NCI-H446 treated with DMSO at 0.1 percent for 48 hours (cell line): ENCODE measurements around the gene SMIM34.
"Not testable (repeated sequence)": the region's sequence is repeated elsewhere in the genome, so short reads cannot be mapped to it uniquely, and the experiment has no call there.

Experiments
- DNase-seq: peaks from one replicate; lab custom pipeline; 2025; lab: John Stamatoyannopoulos, UW

SMIM34 gene, protein sequence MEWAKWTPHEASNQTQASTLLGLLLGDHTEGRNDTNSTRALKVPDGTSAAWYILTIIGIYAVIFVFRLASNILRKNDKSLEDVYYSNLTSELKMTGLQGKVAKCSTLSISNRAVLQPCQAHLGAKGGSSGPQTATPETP

DNA sequence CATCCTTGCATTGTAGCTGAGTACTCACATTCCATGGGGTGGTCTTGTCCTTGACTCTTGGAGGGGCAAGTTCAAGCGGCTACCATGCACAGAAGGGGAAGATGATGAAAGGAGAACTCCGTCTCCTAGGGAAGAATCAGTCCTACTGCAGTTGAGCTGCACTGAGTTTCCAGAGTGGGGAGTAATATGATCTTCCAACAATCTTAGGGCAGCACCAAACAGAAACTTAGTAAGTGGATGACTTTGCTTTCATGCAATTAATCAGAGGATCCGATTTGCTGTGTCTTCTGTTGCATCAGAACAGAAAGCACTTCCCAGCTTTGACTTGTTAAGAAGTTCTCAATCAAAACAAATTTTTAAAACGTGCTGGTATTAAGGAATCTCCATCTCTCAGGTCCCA is at the start of gene SMIM34:
TSS of gene SMIM34 (minus strand) at position 147 of the 400 bp plus-strand sequence. CDS start at position 35, 112 bp downstream.
- DNase-seq, result not testable (repeated sequence)

DNA sequence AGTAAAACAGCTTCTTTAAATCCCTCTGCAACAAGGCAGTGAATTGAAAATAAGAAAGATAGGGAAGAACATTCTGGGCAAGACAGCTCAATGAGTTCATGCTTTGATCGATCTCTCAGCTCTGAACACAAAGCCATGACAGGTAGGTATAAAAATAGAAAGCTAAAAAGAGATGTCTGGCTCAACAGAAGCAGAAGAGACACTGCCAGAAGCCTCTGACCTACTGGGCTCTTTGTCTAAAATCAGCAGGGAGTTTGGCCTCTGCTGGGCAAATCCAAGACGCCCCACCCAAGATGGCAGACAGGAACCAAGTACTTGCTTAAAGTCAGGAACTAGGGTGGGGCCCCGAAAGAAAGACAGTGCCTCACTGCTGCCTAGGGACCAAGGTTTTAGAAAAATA is 43.6 kb upstream of the SMIM34 start:
- not testable (repeated sequence) for DNase-seq

DNA sequence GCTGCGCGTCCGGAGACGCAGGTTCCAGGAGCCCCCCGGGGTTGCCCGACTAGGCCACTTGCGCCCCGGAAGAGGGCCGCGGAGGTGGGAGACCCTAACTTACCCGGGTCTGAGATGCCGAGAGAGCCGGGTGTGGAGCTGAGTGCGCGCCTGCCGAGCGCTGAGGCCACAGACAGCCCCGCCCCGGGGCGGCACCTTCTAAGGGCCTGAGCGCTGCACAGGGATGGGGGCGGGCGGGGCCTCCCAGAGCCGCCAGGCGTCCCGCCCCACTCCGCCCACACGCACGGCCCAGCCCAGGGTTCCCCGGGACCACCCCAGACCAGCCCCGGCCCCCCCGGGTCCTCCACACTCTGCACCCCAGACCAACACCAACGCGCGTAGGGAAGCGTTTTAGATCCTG is 35.7 kb upstream of the SMIM34 start:
- DNase-seq, result not testable (repeated sequence)

DNA sequence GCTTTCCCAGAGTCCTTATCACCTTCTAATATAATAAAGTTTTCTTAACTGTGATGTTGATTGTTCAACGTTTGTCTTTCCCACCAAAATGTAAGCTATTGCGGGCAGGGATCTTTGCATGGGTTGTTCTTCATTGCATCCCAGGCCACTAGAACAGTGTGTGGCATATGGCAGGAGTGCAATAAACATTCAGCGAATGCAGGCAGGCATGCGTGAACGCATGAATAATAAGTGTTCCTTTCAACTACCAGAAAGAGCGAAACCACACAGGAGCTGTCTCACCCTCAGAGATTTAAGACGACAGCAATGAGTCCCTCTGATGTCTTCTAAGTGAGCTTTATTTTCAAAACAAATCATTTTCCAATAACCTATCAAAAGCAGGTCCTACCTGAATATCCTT is 34.5 kb upstream of the SMIM34 start:
- not testable (repeated sequence) for DNase-seq

DNA sequence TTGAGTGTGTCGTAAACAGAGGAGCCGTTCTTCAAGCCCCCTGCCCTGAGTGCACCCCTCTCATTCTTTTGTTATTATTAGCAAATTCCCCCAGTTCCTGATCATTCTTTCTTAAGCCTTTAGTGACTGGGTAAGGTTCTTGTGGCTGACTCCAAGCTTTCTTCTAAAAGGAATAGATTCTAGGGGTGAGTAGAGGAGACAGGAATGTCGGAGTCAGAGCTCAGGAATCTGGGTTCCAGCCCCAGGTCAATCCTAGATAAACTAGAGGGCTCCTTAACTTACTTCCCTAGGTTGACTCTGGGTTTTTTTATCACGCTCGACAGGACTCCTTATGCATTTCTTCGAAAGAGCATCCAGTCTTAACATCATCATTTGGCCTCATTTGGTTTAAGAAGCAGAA is 32.4 kb upstream of the SMIM34 start:
- not testable (repeated sequence) for DNase-seq

DNA sequence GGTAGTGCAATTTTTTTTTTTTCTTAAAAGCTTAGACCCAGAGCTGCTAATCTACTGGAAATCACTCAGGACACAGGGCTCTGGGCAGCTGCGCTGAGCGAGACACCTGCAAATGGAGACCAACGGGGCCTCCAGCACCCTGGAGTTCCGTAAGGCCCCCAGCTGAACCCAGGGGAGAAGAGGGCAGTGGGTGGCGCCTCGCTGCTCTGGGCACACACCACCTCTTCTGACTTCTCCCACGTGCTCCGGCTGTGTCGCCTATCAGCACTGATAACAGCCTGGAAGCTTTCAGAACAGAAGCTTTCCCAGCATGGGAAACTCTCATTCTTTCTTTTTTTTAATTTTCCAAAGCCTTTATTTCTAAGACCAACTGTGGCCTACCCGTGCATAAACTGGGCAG is 31.9 kb upstream of the SMIM34 start:
- DNase-seq, result not testable (repeated sequence)

DNA sequence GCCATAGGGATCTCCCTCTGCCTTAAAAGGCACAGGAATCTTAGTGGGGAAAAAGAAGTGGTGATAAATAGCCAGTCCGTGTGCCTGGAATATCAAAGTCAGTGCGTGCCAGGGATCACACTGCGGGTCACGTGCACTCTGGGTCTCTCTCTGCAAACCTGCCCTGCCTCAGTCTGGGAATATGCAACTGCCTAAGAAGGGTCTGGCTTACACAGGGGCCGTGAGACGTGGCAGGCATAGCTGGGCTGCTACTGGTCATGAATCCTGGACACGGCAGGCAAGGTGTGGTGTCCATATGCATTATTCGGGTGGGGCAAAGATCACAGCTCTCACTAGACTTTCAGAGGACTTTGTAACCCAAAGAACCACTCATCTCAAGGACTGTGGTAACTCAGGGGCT is 23.3 kb upstream of the SMIM34 start:
- DNase-seq, result not testable (repeated sequence)

DNA sequence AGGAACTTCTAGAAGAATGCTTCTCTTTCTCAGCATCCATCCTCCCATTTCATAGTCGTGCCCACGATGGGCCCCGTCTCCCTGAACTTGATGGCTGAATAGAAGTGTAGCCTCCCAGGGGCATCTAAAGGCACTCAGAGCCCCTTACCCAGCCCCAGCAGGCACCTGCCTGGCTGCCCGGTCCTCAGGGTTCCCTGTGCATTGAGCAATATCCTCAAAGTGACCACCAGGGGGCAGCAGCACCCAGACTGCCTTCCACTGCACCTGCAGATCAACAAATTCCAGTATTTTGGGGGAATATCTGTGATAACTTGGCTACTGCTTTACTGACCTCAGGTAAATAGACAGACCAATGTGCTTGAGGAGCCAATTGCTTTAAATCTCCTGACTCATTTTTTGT is 19.7 kb upstream of the SMIM34 start:
- not testable (repeated sequence) for DNase-seq

DNA sequence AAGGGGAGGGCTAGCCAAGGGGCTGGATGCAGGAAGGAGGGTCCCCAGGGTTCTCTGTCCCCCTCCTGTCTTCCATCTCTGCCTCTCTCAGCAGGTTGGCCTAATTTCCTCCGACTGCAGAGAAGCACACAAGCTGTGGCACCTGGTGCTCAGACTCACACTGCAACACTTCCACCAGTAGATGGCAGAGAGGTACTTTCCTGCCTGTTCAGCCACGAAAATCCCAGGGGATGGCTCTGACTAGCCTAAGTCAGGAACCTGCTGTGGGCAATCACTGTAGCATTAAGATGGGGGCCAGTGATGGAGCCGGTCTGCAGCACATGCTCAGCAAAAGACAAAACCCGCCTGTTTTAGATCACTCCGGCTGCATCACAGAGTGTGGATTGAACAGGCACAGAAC is 6.0 kb upstream of the SMIM34 start:
- not testable (repeated sequence) for DNase-seq

DNA sequence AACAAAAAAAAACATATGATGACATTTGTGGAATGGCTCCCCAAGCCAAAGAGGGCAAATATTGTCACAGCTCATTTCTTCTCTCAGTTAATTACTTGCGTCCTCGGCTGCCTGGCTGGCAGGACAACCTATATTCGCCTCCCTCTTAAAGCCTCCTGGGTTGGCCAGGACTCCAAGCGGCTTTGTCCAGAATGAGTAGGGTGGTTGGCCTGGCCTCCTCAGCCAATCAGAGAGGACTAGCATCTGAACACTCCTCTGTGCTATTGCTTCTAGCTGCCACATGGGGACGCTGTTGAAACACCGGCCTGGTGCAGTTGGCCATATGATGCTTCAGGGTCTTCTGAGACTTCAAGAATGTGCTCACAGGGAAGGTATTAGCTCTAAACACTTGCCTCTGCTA is 4.7 kb upstream of the SMIM34 start:
- not testable (repeated sequence) for DNase-seq

DNA sequence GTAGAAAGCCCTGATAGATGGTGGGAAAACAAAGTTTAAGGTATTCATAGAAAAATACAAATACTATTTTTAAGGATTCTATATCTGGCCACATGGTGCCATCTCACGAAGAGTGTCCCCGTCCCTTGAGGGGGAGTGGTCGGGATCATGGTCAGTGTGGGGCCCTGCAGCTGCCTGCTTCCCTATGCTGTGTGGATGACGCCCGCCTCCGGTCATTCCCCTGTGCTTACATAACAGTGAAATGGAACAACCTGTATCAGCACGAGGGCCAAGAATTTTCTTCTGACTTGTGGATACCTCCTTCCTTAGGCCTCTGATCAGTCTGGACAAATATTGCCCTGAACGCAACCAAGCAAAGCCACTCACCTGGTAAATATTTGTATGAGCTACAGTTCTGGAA is 3.6 kb upstream of the SMIM34 start:
- not testable (repeated sequence) for DNase-seq

DNA sequence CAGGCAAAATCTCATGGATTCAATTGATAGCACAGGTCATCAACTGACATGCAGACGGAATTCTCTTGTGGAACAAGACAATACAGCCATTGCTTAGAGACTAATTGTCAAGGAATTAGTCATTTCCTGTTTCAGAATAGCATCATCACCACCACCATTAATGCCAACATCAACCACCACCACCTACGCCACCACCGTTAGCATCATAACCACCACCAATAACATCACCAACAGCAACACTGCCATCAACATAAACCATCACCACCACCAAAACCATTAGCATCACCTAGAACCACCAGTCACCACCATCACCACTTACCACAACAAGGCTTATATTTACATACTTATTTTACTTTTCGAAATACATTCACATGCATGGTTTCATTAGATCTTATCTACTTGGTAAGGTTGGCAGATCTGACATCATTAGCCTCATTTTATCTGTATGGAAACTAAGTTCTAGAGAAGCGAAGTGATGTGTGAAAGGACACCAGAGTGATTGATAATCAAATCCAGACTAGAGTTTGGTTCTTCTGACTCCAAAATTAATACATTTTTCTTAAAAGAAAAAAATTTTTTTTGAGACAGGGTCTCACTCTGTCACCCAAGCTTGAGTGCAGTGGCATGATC is 6.2 kb downstream of the SMIM34 start:
- not testable (repeated sequence) for DNase-seq

DNA sequence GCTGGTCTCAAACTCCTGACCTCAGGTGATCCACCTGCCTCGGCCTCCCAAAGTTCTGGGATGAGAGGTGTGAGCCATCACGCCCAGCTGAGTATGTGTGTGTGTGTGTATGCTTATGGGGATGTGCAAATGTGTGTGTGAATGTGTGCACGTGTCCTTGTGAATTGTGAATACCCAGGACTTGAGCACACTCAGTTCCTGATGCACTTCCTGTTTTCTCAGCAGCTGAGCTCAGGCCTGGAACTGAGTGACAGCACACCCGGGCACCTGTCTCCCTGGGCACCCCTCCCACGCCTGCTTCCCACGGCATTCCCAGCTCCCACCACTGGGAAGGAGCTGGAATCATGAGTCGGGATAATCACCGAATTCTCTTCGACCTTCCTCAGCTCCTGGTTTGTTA is 16.5 kb downstream of the SMIM34 start:
- not testable (repeated sequence) for DNase-seq

DNA sequence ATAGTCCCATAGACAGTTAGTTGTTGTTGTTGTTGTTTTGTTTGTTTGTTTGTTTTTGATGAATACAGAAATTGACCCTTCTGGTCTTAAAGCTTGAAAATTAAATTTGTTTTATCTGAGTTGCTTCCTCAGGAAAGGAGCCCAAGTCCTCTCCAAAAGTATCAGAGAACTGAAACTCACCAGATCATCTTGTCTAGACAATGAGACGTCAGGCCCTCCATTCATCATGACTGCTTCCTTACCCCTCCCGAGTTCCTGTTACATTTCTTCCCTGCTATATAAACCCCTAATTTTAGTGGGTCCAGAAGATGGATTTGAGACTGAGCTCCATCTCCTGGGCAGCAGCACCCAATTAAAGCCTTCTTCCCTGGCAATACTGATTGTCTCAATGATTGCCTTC is 17.1 kb downstream of the SMIM34 start:
- DNase-seq, result not testable (repeated sequence)

DNA sequence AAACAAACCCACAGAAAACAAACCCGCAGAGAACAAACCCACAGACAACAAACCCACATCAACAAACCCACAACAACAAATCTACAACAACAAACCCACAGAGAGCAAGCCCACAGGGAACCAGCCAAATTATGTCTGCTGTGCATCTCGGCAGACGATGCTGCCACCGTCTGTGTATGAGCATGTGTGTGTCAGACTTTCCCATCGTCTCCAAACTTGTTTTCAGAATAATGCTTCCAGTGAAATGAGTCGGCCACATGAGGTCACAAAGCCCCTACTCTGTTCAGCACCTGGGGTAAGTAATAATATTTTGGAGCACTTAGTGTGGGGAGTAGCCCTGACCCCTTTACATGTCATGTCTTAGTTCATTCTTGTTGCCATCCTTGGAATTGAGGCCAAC is 17.6 kb downstream of the SMIM34 start:
- DNase-seq, result not testable (repeated sequence)

DNA sequence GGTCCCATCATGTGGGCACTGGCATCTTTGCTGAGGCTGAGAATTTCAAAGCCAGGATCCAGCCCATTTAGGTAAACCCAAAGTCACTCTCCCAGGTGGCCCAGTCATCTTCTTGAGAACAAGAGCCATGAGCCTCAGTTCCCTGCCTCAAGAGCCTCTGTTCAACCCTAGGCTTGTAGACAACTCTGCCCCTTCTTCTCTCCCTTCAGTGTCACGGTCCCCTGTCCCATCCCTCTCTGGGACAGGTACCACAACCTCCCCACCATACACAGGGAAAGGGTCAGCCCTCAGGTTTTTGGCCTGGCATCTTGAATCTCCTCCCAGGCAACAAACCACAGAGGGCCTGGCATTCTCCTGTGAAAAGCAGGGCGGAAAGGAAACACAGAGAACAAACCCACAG is 18.1 kb downstream of the SMIM34 start:
- not testable (repeated sequence) for DNase-seq

DNA sequence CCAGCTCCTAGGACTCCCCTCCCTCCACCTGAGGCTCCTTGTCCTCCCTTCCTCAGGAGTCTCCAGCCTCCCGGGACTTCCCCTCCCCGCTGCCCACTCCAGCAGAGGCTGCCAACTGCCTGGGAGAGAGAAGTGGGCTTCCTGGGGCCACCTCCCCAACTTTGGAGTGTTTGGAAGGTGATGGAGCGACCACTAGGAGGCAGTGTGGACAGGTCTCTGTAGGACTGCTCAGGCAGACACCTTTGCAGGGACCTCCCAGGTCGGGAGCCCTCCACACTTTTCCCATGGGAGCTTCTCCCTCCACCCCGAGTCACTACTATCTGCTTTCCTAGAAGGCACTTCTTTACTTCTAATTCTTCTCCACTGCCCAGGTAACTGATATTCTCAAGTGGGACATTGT is 19.0 kb downstream of the SMIM34 start:
- DNase-seq, result not testable (repeated sequence)

DNA sequence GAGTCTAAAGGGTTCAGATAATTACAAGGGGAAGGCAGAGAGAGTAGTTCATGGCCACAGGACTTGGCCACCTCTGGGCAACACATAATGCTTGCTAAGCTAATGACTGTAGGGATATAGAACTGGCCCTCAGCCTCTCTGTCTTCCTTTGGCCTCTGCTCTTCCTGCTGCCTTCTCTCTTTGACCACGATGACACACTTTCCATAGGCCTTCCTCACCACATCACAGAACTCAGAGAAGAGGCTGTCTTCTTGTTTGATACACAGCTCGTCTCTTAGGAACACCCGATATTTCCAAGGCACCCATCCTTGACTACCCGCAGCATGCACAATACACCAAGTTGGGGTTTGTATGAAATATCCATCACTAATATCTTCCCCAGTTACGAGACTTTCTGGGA is 23.2 kb downstream of the SMIM34 start:
- not testable (repeated sequence) for DNase-seq

DNA sequence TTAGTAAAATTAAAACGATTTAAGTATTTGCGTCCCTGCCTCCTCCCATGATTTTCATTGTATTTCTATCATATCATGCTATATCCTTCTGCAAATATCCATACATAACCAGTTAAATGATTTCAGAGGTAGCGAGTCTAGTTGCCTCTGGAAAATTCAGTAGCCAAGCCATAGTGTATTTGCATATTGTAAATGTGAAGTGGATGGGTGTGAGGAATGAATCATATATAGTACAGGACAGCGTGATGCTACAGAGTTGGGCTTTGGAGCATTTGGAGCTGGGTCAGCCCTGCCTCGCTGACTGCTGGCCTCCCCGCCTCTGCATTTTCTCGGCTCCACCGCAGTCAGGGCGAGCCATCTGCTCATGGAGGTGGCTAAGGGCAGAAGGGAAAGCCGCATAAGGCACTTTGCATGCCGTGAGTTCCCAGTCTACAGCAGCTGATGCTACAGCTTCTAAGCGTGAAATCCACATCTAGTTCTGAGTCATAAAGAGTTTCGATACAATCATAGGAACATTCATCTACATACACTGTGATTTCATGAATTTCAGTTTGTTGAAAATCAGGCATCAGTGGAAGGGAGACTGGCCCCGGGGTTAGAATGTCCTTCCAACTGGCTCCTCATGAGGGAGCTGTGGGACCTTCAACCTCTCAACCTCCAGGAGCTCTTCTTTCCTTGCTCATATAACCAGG is 39.9 kb downstream of the SMIM34 start:
- not testable (repeated sequence) for DNase-seq

DNA sequence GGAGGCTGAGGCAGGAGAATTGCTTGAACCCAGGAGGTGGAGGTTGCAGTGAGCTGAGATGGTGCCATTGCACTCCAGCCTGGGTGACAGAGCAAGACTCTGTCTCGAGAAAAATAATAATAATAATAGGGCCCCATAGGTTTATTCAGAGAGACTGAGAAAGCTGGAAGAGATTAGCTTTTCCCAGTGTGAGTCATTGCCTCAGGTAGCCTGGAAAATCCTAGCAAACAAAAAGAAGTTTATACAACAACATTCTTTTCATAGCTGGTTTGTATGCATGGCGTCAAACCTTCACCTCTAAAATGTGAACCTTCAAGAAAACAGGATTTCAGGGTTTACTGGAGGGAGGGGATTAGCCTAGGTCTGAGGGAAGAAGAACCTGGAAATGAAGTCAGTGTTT is 40.6 kb downstream of the SMIM34 start:
- DNase-seq, result not testable (repeated sequence)

DNA sequence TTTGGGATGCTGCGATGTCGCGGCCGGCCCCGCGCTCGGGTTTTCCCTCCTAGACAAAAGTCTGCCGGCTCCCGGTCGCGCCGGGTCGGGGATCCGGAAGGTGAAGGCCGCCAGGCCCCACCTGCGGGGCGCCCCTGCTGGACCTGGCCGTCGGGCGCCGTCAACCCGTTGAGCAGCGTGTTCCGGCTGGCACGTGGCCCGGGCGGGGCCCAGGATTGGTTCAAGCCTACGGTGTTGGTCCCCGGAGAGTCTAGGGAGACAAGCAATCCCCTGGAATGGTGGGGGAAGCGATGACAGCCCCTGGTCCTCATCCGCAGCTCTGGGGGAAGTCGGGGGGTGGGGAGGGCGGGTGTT is 48.2 kb downstream of the SMIM34 start:
- not testable (repeated sequence) for DNase-seq

DNA sequence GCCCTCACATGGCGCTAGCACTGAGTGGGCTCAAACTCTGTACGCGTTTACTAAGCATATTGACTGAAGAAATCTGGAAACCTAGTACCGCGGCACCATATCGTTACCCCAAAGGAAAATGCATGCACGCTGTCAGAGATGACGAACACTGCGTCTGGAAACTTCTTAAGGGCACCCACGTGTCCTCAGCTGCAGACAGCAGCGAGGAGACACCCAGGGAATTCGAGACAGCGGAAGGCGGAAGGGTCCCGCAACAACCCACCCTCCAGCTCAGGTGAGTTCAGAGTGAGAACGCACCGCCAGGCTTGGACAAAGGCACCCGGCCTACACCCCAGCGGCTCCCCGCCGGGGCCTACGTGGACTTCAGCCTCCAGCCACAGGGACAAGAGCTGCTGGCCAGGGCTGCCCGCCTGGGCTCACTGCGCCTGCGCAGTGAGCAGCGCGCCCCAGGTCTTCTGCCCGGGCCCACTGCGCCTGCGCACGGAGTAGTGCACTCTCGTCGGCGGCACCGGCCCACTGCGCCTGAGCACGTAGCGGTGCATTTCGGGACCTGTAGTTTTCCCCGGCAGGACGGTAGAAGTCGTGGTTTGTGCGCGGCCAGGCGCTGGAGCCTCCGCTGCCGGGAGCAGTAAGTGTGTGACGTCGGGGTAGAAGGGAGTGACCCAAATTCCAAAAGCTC is 48.7 kb downstream of the SMIM34 start, which contains the start of gene SMIM11:
TSS of gene SMIM11 (plus strand) at position 568 of the 679 bp plus-strand sequence. CDS start 3,998 bp downstream, outside the sequence.
- not testable (repeated sequence) for DNase-seq

DNA sequence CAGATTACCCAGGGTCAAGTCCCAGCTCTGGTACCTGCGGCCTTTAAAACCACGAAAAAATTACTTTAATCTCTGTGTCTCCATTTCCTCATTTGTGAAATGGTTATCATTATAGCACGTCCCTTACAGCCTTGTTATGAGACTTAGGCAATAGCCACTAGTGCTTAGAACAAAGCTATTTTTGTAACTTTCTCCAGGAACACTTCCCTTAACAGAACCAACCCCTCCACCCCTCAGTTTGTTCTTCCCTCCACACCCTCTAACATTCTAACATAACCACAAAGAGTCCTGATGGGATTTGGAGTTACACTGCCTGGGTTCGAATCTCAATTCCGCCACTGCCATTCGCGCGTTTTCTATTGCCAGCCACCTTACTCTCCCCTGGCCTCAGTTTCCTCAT is 49.3 kb downstream of the SMIM34 start:
- DNase-seq, result not testable (repeated sequence)
